ENCODE measurements around the gene PPIL4. TPM values are rescaled to one million over a fixed set of nuclear protein-coding genes. Genes with fewer than 3 reads are reported as not detected.

Gene PPIL4
- total and polyA plus RNA-seq, 2 donors (not counting 3 experiments of a cell fraction or from before 2014, with no cell fraction given): 2.2 to 27.8 TPM

- no peak for TF ChIP-seq POLR2A (IDR thresholded peaks at IDR 0.05; ENCODE audit: low read depth, low read length)
- no peak for TF ChIP-seq EZH2 (IDR thresholded peaks at IDR 0.05; ENCODE audit: borderline replicate concordance, low read depth, low read length, severe bottlenecking)
- no peak for TF ChIP-seq GATA2 (IDR thresholded peaks at IDR 0.05; ENCODE audit: insufficient read depth, insufficient read length, low read depth, low read length)
- no peak for TF ChIP-seq FOS (IDR thresholded peaks at IDR 0.05; ENCODE audit: borderline replicate concordance, insufficient read depth, low read length)
- TF ChIP-seq JUN (IDR thresholded peaks at IDR 0.05; ENCODE audit: borderline replicate concordance, insufficient read depth, insufficient read length, low read depth): no peak
- TF ChIP-seq CTCF (IDR thresholded peaks at IDR 0.05; ENCODE audit: extremely low read depth in 1 of 2, insufficient read depth in 1 of 2, low read depth in 1 of 2, low read length in 2 of 2): no peak
- TF ChIP-seq MAX (IDR thresholded peaks at IDR 0.05; ENCODE audit: insufficient read depth, insufficient read length): no peak
- no peak for TF ChIP-seq MYC (IDR thresholded peaks at IDR 0.05; ENCODE audit: low read depth, low read length)
- TF ChIP-seq POLR2AphosphoS5 (IDR thresholded peaks at IDR 0.05; ENCODE audit: insufficient read depth, low read depth, low read length): no peak
- BruUV-seq (replicated peaks): no TSS peak
- dilution Hi-C loops (cut with MboI; ENCODE audit: extremely low pct_ligation_motif_present, low sequenced_read_pairs) (no loop called here), intact Hi-C loops (cut with micrococcal nuclease) (loop anchor here (10.0 kb wide), 1 partner anchor 206 kb away; no protein-coding TSS in a partner anchor)
- H3K4me3 ChIP-seq (replicated peaks in 1 of 3; ENCODE audit: insufficient read depth in 1 of 3, low read depth in 1 of 3, low read length in 3 of 3): no peak overlapping the region
- no peaks in the 10 kb centered on the region for H4K20me1 ChIP-seq (replicated peaks; ENCODE audit: control insufficient read depth, extremely low read depth, insufficient read depth, low read length)
- no peak overlapping the region for H3K4me2 ChIP-seq (ENCODE audit: insufficient read depth, low read length)
- DNase-seq (ENCODE audit: low read depth, low spot score) (no peak), FAIRE-seq (no peak)
- H3K27me3 ChIP-seq (ENCODE audit: control insufficient read depth in 2 of 2, insufficient read depth in 2 of 2, low read length in 2 of 2): no peaks in the 10 kb centered on the region
- H3K79me2 ChIP-seq (ENCODE audit: control insufficient read depth, insufficient read depth, low read length): peaks cover 38% of the 10 kb centered on the region
- peaks cover 0 to 13% of the 10 kb centered on the region in 2 experiments for H3K36me3 ChIP-seq (ENCODE audit: control insufficient read depth in 2 of 2, extremely low read depth in 1 of 2, insufficient read depth in 2 of 2, low read length in 2 of 2)
- H3K9ac ChIP-seq (replicated peaks; ENCODE audit: extremely low read depth, insufficient read depth, low read length): no peak overlapping the region
- ChIA-PET CTCF (no interaction called here), POLR2A (no interaction called here)
- no peaks in the 10 kb centered on the region for H3K9me1 ChIP-seq (replicated peaks; ENCODE audit: control insufficient read depth, extremely low read depth, insufficient read depth, low read length)
- H3K4me1 ChIP-seq (ENCODE audit: control insufficient read depth, extremely low read depth, insufficient read depth, low read length): peaks cover 8% of the 10 kb centered on the region
- no peak overlapping the region for H3K27ac ChIP-seq (ENCODE audit: insufficient read depth, low read depth, low read length)
- H3K9me3 ChIP-seq (replicated peaks; ENCODE audit: control insufficient read depth, insufficient read depth, low read length): no peaks in the 10 kb centered on the region
- H2AFZ ChIP-seq (ENCODE audit: low read depth, low read length): no peak overlapping the region
Measured at GRCh38 chr6:149541139-149541538, 4.7 kb downstream of the PPIL4 start.
